Measurements from ENCODE around the gene PTPN18. TPM values are rescaled to one million over a fixed set of nuclear protein-coding genes. Genes with fewer than 3 reads are reported as not detected.
A peak's percentile ranks its signal among the peaks of the same experiment; 100 is the strongest.

PTPN18 gene
- total RNA-seq, 2 experiments from 2014 or later: 36.4 to 37.2 TPM

DNA sequence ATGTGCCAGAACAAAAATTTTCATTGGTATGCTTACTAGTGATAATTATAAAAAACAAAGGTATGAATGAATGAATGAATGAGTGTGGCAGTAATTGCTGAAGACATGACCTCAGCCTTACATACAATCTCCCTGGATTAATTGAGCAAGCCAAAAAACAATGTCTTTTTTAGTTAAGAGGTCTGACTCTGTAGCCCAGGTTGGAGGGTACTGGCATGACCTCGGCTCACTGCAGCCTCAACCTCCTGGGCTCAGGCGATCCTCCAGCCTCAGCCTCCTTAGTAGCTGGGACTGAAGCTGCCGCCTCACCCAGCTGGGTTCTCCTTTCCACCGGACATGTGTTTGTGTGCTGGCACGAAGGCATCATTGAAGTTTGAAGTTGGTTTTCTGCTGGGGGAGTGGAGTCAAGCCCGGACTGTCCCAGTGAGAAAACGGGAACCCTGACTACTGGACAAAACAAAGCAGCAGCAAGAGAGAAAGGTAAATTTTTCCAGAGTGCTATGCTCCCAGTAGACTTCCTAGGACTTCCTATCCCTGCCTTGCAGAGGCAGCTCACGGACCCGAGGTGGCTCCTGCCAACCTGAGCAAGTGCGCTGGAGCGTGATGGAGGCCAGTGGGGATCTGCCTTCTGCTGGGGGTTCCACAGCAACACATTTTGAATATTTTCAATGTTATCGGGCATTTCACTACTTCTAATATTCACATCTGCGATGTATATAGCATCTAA lies 19.5 kb upstream of the PTPN18 start:
- H3K27ac Mint-ChIP-seq: no peak overlapping the region
- DNase-seq: no peak
- peaks cover 17% of the 10 kb centered on the region for H3K27me3 Mint-ChIP-seq
- H3K36me3 Mint-ChIP-seq: peaks cover 5% of the 10 kb centered on the region
- peaks cover 14% of the 10 kb centered on the region for H3K4me1 Mint-ChIP-seq
- no peaks in the 10 kb centered on the region for H3K9me3 Mint-ChIP-seq
- no peak overlapping the region for H3K4me3 Mint-ChIP-seq

DNA sequence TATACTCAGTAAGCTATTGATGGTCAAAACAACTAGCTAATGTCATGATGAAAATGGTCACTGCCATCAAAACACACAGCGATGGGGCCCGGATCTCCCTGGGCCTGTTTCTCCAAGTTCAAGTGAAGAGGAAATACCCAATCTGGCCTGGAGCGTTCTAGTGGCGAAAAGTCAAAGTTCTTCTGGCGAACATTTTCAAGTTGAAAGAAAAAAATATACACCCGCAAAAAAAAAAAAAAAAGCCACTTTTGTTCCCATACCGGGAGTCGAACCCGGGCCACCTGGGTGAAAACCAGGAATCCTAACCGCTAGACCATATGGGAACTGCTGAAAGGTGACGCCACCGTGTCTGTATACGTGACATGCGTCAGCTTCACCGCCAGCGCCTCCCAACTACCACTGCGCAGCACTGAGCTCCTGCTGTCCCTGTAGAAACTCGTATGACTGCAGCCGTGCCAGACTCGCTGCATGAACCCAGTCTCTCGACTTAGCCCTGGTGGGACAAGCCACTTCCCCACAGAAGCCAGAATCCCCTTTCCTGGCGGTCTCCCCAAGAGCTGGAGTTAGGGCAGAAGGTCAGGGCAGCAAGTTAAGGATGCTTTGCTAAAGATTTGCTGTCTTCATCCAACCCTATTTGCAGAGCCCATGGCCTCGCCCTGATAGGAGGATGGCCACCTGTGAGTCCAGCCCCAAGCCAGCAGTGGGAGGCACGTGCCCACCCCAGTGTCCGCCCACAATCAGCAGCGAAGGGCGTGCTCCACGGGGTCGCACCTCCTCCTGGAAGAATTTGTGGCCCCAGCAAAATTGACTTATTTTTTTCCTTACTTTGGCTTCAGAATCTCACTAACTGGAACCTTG lies 18.8 kb upstream of the PTPN18 start:
- Mint-ChIP-seq H3K4me1 (peaks cover 16% of the 10 kb centered on the region), H3K36me3 (peaks cover 7% of the 10 kb centered on the region), H3K27ac (peak overlapping the region; percentile 71), H3K4me3 (peak overlapping the region; percentile 47), H3K27me3 (peaks cover 10% of the 10 kb centered on the region), H3K9me3 (no peaks in the 10 kb centered on the region)
- peak; percentile 43 for DNase-seq

DNA sequence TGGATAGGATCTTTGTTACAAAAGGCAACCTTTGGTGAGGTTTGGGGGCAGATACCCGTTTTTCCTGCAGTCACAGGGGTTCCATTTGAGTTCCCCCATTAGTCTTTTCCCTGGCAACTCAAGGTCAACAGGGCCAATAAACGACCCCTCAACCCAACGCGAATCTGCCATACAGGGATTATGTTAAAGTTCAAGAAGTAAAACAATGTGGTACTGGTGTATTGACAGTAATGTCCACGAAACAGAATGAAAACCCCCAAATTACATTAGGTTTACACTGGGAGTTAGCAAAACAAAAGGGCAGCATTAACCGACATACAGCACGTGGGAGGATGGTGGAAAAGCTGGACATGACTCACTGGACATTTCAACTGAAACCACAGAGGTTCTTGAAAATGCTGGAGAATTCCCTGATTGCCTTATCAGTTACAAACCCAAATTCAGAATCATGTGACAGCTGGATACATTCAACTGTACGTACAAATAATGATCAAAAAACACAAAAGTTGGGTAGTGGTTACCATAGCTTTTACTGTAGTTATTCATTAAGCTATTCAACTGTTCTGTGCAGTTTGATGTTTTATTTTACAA lies 18.0 kb upstream of the PTPN18 start:
- Mint-ChIP-seq H3K36me3 (peaks cover 9% of the 10 kb centered on the region), H3K27me3 (peaks cover 4% of the 10 kb centered on the region), H3K4me3 (no peak overlapping the region), H3K27ac (no peak overlapping the region), H3K9me3 (no peaks in the 10 kb centered on the region), H3K4me1 (peaks cover 9% of the 10 kb centered on the region)
- DNase-seq: no peak

DNA sequence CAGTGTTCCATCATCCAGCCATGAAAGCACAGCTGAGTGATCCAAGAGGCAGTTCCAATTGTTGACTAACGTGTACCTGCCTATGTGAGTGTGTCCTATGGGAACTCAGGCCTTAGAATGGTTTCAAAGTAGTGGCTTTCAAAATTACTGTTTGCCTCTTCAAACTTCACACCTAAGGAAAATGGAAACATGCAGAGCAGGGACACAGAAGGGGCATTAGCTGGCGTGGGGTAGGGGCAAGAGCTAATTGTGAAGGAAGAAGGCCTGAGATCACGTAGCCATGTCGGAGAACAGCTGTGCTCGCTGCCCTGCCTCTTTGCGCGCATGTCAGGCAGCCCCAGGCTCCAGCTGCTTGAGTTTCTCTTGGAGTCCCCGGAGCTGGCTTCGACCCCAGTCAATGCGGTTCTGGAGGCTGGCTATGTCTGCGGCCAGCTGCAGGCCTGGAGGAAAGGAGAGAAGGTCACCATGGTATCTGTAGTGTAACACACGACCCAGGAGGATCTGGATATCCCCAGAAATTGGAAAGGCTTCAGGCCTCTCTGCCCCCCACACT lies 17.0 kb upstream of the PTPN18 start:
- Mint-ChIP-seq H3K4me1 (peaks cover 9% of the 10 kb centered on the region), H3K4me3 (no peak overlapping the region), H3K27ac (no peak overlapping the region), H3K27me3 (peaks cover 4% of the 10 kb centered on the region), H3K36me3 (peaks cover 16% of the 10 kb centered on the region), H3K9me3 (no peaks in the 10 kb centered on the region)
- no peak for DNase-seq

DNA sequence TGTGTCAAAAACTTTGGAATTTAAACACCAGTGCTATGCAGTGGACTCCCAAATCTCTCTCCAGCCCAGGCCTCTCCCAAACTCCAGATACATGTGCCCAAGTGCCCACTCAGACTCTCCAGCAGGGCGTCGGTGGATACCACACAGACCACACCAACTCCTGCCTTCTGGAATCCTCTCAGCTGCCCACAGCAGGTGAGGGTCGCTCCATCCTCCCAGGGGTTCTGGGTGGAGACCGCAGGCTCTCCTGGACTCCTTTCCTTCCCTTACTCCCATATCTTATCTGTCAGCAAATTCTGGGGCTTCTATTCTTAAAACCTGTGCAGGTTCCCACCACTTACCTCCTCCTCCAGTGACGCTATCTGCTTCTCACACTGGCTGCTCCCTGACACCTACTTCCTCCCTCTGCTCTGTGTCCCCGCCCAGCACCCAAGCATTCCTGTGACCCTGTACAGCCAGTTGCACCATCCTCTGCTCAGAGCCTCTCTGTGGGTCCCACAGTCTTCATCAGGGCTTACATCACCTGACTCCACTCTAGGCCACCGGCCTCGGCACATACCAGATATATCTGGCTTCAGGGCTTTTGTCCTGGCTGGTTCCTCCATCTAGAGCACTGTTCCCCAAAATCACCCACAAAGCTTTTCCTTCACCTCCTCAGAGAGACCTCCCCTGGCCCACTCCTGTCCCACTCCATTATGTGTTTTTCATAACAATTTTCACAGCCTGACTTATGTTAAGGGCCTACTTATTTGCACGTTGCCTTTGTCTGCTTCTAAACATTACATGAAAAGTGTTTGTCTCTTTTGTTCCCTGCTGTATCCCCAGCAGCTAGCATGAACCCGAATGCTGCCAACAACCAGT lies 15.7 kb upstream of the PTPN18 start:
- no peak overlapping the region for H3K27ac Mint-ChIP-seq
- H3K4me3 Mint-ChIP-seq: no peak overlapping the region
- peaks cover 4% of the 10 kb centered on the region for H3K27me3 Mint-ChIP-seq
- H3K9me3 Mint-ChIP-seq: no peaks in the 10 kb centered on the region
- no peak for DNase-seq
- H3K4me1 Mint-ChIP-seq: peaks cover 15% of the 10 kb centered on the region
- peaks cover 23% of the 10 kb centered on the region for H3K36me3 Mint-ChIP-seq

DNA sequence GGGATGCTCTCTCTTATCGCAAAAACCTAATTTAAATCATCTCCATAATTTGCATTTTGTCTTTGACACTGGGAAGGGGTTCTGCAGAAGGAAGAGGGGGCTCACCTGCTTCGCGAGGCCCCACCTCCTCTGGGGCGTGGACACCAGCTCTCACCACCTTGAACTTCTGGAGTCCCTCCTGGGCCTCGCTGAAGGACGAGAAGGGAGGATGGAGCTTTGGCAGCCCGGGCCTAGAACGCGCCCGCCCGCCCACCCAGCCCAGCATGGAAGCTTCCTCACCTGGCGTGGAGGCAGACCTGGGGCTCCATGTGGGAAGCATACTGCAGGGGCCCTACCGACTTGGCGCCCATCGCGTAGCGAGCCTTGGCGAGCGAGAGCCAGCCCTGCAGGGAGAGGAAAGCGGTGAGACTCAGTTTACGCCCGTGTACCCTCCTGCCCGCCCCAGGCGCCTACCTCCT lies 14.3 kb upstream of the PTPN18 start:
- H3K4me1 Mint-ChIP-seq: peaks cover 22% of the 10 kb centered on the region
- H3K27ac Mint-ChIP-seq: peak overlapping the region; percentile 99
- no peaks in the 10 kb centered on the region for H3K9me3 Mint-ChIP-seq
- H3K27me3 Mint-ChIP-seq: peaks cover 4% of the 10 kb centered on the region
- peak overlapping the region; percentile 100 for H3K4me3 Mint-ChIP-seq
- peaks cover 37% of the 10 kb centered on the region for H3K36me3 Mint-ChIP-seq
- no peak for DNase-seq

DNA sequence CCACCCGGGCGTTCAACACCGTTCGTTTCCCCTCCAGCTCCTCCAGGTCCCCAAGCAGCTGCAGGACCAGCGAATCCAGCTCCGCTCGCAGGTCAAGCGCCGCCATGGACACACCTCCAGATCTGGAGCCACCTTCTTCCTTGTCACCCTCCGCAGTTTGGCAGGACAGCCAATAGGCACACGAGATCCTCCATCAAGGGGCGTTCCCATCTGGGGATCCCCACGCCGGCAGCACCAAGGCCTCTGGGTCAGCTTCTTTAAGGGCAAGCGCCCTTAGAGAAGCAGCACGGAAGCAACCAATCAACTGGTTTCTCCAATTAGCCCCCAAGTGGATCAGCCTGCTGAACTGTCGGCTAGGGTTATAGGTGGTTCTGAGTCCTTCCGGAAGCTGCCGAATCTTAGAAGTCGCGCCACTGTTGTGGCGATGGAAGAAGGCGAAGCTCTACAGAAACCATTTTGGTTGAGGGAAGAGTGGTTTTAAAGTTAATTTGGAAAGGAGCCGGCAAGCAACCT lies 13.8 kb upstream of the PTPN18 start:
- peak; percentile 89 for DNase-seq

DNA sequence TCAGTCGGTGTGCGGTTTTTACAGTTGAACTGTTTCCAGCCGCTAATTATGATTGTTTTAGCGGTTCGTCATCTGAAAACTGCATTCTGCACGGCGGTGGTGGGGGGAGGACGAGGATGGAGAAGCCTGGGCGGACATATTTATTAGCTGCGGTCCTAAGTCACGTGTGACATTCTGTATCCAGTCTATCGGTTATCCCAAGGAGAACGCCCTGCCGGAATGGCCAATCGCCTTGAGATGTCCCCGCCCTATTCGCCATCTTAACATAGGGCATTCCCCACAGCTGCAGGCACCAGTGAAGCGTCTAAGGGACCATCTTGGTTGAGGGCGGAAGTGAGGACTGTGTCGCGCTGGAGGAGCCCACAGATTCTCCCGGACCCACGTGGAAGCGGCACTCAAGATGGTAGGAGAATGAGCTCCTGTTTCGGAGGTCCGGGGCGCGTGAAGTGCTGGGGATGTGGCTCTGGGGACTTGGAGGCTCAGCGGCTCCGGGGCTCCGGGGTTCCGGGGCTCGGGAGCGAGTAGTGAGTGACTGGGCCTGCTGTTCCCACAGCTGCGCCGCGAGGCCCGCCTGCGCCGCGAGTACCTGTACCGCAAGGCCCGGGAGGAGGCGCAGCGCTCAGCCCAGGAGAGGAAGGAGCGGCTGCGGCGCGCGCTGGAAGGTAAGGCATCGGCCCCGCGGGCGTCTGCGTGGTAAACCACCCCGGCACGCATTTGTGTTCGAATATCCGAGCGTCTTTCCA lies 13.2 kb upstream of the PTPN18 start, which contains the start of gene IMP4:
Gene IMP4 (plus strand): TSS at position 365 of the 743 bp plus-strand sequence. CDS start 36 bp downstream, at position 401.
- Mint-ChIP-seq H3K4me1 (peaks cover 30% of the 10 kb centered on the region), H3K27ac (peak within 1 kb of the TSS; percentile 99), H3K27me3 (no peaks in the 10 kb centered on the region), H3K9me3 (no peaks in the 10 kb centered on the region), H3K36me3 (peaks cover 47% of the 10 kb centered on the region), H3K4me3 (peak within 1 kb of the TSS; percentile 100)
- DNase-seq: peak; percentile 92

More for the DNA sequence above, 13.8 kb upstream of the PTPN18 start:
- Mint-ChIP-seq H3K4me3 (peak overlapping the region; percentile 100), H3K27ac (peak overlapping the region; percentile 99), H3K36me3 (peaks cover 41% of the 10 kb centered on the region), H3K9me3 (no peaks in the 10 kb centered on the region), H3K27me3 (peaks cover 2% of the 10 kb centered on the region), H3K4me1 (peaks cover 24% of the 10 kb centered on the region)

DNA sequence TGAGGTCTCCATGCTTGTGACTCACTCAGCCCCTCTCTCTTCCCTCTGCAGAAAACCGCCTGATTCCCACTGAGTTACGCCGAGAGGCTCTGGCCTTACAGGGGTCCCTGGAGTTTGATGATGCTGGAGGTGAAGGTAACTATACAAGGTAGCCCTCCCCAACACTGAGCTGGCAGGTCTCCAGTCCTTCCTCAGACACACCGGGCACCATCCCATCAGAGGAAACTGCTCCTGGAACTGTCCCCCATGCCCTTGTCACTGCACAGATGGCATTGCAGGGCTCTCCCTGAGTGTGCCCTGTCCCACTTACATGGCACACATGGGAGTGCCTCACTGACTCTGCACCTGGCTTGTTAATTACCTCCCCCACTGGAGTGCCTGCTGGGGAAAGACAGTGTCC lies 11.3 kb upstream of the PTPN18 start:
- DNase-seq: no peak
- peak overlapping the region; percentile 100 for H3K4me3 Mint-ChIP-seq
- H3K4me1 Mint-ChIP-seq: peaks cover 45% of the 10 kb centered on the region
- no peaks in the 10 kb centered on the region for H3K27me3 Mint-ChIP-seq
- H3K9me3 Mint-ChIP-seq: no peaks in the 10 kb centered on the region
- H3K27ac Mint-ChIP-seq: peak overlapping the region; percentile 28
- peaks cover 60% of the 10 kb centered on the region for H3K36me3 Mint-ChIP-seq

DNA sequence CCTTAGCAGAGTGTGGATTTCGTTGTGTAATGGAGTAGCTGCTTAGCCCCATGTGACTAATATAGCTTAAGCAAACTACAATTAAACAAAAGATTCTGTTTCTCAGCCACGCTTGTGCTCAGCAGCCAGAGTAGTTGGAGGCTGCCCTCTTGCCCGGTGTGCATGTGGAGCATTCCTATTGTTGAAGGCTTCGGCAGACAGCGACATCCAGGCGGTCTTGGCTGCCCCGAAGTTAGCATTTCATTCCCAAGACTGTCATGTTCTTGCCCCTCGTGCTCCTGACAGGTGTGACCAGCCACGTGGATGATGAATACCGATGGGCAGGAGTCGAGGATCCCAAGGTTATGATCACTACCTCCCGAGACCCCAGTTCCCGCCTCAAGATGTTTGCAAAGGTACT lies 10.8 kb upstream of the PTPN18 start:
- no peaks in the 10 kb centered on the region for H3K9me3 Mint-ChIP-seq
- peaks cover 44% of the 10 kb centered on the region for H3K4me1 Mint-ChIP-seq
- H3K27ac Mint-ChIP-seq: no peak overlapping the region
- peak overlapping the region; percentile 100 for H3K4me3 Mint-ChIP-seq
- H3K27me3 Mint-ChIP-seq: no peaks in the 10 kb centered on the region
- no peak for DNase-seq
- peaks cover 58% of the 10 kb centered on the region for H3K36me3 Mint-ChIP-seq

DNA sequence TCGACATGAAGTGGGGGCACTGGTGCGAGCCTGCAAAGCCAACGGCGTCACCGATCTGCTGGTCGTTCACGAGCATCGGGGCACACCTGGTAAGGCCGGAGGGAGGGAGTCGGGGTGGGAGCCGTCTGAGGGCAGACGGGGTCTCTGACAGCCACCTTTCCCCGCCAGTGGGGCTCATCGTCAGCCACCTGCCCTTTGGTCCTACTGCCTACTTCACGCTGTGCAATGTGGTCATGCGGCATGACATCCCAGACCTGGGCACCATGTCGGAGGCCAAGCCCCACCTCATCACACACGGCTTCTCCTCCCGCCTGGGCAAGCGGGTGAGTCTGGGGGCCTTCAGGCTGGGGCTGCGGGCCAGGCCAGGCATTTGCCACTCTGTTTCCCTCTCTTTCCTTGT lies 10.2 kb upstream of the PTPN18 start:
- H3K27me3 Mint-ChIP-seq: no peaks in the 10 kb centered on the region
- H3K36me3 Mint-ChIP-seq: peaks cover 57% of the 10 kb centered on the region
- DNase-seq: no peak
- H3K9me3 Mint-ChIP-seq: no peaks in the 10 kb centered on the region
- no peak overlapping the region for H3K27ac Mint-ChIP-seq
- H3K4me3 Mint-ChIP-seq: no peak overlapping the region
- H3K4me1 Mint-ChIP-seq: peaks cover 42% of the 10 kb centered on the region

DNA sequence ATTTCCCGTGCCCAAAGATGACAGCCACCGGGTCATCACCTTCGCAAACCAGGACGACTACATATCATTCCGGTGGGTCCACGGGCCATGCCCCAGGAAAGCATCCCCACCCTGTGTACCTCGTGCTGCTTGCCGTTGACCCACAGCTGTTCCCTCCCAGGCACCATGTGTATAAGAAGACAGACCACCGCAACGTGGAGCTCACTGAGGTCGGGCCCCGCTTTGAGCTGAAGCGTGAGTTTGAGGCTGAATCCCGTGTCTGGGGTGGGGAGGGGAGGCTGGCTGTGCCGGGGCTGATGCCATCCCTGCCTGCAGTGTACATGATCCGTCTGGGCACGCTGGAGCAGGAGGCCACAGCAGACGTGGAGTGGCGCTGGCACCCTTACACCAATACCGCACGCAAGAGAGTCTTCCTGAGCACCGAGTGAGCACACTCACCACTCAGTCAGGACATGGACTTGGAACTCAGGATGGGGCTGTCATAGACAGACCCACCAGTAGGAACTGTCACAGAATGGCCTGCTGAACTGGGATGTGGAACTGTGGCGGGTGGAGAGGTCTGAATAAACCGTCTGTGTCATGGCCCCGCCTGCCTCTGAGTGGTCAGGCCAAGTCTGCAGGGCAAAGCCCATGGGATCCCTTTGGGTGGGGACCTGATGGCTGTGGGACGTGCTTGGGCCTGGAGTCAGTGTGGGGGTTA lies 9.7 kb upstream of the PTPN18 start:
- Mint-ChIP-seq H3K27ac (peak overlapping the region; percentile 35), H3K27me3 (no peaks in the 10 kb centered on the region), H3K4me3 (peak overlapping the region; percentile 2), H3K36me3 (peaks cover 57% of the 10 kb centered on the region), H3K4me1 (peaks cover 39% of the 10 kb centered on the region), H3K9me3 (no peaks in the 10 kb centered on the region)
- DNase-seq: no peak

DNA sequence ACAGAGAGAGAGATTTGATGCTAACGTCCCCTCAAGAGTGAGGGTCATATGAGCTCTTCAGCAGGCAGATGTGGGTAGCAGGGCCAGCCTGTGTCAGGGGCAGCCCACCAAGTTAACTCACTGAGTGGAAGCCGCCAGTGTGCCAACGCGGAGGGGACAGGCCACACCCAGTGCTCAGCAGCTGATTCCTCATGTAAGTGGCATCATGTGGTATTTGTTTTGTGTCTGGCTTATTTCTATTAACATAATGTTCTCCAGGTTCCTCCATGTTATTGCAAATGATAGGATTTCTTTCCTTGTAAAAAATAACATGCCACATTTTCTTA lies 9.2 kb upstream of the PTPN18 start:
- Mint-ChIP-seq H3K9me3 (no peaks in the 10 kb centered on the region), H3K4me3 (no peak overlapping the region), H3K36me3 (peaks cover 55% of the 10 kb centered on the region), H3K4me1 (peaks cover 36% of the 10 kb centered on the region), H3K27ac (no peak overlapping the region), H3K27me3 (no peaks in the 10 kb centered on the region)
- DNase-seq: no peak
